Spleen (tissue), 11 donors: ENCODE measurements around the gene ZBTB7C. TPM values are rescaled to one million over a fixed set of nuclear protein-coding genes. Genes with fewer than 3 reads are reported as not detected.

Experiments used
- DNase-seq: peaks from one replicate; pipeline ENCODE4 v3.0.0-alpha.2; 2020
- H3K27ac ChIP-seq, 8 donors: fragments of 200-600 bp; sonication (generic) in 7 of 8; 1 replicate in 4 of 8; 2 replicates in 4 of 8; pipeline versions ENCODE4 v1.5.0 to v1.8.0; 2016 to 2021; ENCODE audit warnings: inconsistent platforms in 4 of 8, mild to moderate bottlenecking in 4 of 8, moderate library complexity in 1 of 8
- H3K27me3 ChIP-seq, 7 donors: fragments of 200-600 bp; sonication (generic) in 6 of 7; replicated peaks in 1 of 7; 1 replicate in 4 of 7; 2 replicates in 3 of 7; pipeline versions ENCODE4 v1.5.0 to v1.8.0; 2016 to 2021; ENCODE audit warnings: inconsistent platforms in 3 of 7, mild to moderate bottlenecking in 1 of 7
- H3K36me3 ChIP-seq, 6 donors: fragments of 200-600 bp; sonication (generic) in 5 of 6; 1 replicate in 4 of 6; 2 replicates in 2 of 6; pipeline versions ENCODE4 v1.5.0 to v1.8.0; 2016 to 2021; ENCODE audit warnings: inconsistent platforms in 2 of 6
- H3K4me1 ChIP-seq, 6 donors: fragments of 200-600 bp; sonication (generic) in 5 of 6; 1 replicate in 3 of 6; 2 replicates in 3 of 6; pipeline versions ENCODE4 v1.5.0 to v1.8.0; 2016 to 2021; ENCODE audit warnings: inconsistent platforms in 3 of 6
- H3K4me3 ChIP-seq, 8 donors: fragments of 200-600 bp; sonication (generic) in 7 of 8; 1 replicate in 4 of 8; 2 replicates in 4 of 8; pipeline versions ENCODE4 v1.5.0 to v1.8.0; 2016 to 2021; ENCODE audit warnings: inconsistent platforms in 4 of 8, mild to moderate bottlenecking in 4 of 8, moderate library complexity in 2 of 8
- H3K9me3 ChIP-seq, 8 donors: fragments of 200-600 bp; sonication (generic) in 7 of 8; 1 replicate in 4 of 8; 2 replicates in 4 of 8; pipeline versions ENCODE4 v1.5.0 to v1.8.0; 2016 to 2021; ENCODE audit warnings: inconsistent platforms in 4 of 8
- POLR2A ChIP-seq, 3 donors: fragments of 450-650 bp; IDR thresholded peaks; one replicate each; pipeline ENCODE4 v1.5.1; 2017; ENCODE audit warnings: antibody characterized with exemption in 3 of 3, mild to moderate bottlenecking in 1 of 3
- POLR2AphosphoS5 ChIP-seq, 3 donors: sonication (generic); formaldehyde crosslinking; IDR thresholded peaks; one replicate each; pipeline ENCODE4 v1.5.1; 2017; ENCODE audit warnings: antibody characterized with exemption in 3 of 3
- WGBS, 5 donors: extraction: QIAGEN DNeasy Blood & Tissue Kit in 3 of 5; methylation state at CpG; one replicate each; pipeline versions ENCODE4 v1.1.5 to v1.1.7; 2013 to 2018; 5-methylcytosine and 5-hydroxymethylcytosine counted together
- intact Hi-C: fragments of 100-400 bp; cut with DNase I; formaldehyde crosslinking; loops from one replicate; pipeline ENCODE4 v1.15.0; 2023; ENCODE audit warnings: low total_unique reads
- polyA plus RNA-seq, 3 donors: library from polyadenylated mRNA; stranded (reverse); fragments of 200-250 nt; gene quantifications; one replicate each; pipeline ENCODE4 v1.2.1, GENCODE V29; 2013
- total RNA-seq, 7 donors: library from RNA; depleted of rRNA in 3 of 7; stranded (reverse); fragments of >200 nt in 3 of 7; fragmentation: NEBNext Ultra II Directional in 4 of 7; extraction: Animal tissue kit (Norgen Biotek cat#: 25700) in 4 of 7; gene quantifications; one replicate each; pipeline versions ENCODE4 v1.1.0 to v1.2.1, GENCODE V29; 2016 to 2021
- TF ChIP-seq, protein P1 (sequence below), 11 experiments: fragments of 200-600 bp in 7 of 11; fragments of 450-650 bp in 4 of 11; sonication (generic) in 4 of 11; IDR thresholded peaks in 8 of 11; conservative IDR thresholded peaks in 3 of 11; 1 replicate in 7 of 11; 2 replicates in 4 of 11; pipeline versions ENCODE4 v1.4.0 to v1.8.0; 2016 to 2021; ENCODE audit warnings: antibody characterized with exemption in 11 of 11, inconsistent platforms in 4 of 11, mild to moderate bottlenecking in 1 of 11
- donor health status: healthy with polysubstance abuse.
- donor health status: DM: no; HTN: no; CAD: no; lungs with moderate emphysema.
- donor health status: DM: no; HTN: no; CAD: no.
- donor health status: Bipolar disorder and iron deficiency.
- donor health status: healthy.
- donor health status: DM: no; HTN: no; CAD: no.
- donor health status: DM: yes; HTN: yes; CAD: no.

ZBTB7C gene
- total and polyA plus RNA-seq, 10 donors: 1.00 to 64.2 (median 18.8) TPM

DNA sequence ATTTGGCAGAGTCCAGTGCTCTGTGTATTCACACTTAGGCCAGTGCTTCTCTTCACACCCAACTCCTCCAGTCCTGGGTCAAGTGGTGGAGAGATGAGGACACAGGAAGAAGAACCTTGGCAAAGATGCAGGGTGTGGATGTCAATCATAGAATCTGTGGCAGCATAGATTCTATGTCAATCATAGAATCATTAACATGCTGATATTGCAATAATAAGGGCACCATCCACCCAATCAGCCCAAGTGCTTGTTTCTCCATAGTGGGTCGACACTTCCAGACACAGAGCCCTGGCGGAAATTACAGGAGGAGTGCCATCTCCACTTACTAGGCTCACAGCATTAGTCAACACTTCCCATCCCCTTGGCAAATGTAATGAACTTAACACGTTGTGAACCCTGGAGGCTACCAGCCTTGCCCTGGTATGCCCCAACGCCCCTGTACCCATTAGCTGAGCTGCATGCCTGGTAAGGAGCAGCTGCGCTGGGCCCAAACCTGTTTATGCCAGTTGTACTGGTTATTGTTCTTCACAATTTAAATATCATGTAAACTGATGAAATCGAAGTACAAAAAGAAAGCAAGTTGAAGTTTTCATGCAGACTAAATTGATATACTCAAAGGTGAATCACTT, 317.2 kb downstream of the ZBTB7C start:
- DNase-seq: no peak
- Histone ChIP-seq H3K4me3 (no peak overlapping the region), H3K27ac (no peak overlapping the region), H3K36me3 (no peaks in the 10 kb centered on the region), H3K27me3 (peaks cover 0 to 4% (median 0%) of the 10 kb centered on the region in 7 donors), H3K9me3 (no peaks in the 10 kb centered on the region), H3K4me1 (peaks cover 0 to 39% (median 7%) of the 10 kb centered on the region in 6 donors)
- 83 to 92% (median 90%) methylated on average over 6 of the region's 6 CpGs for WGBS, 5 donors
- intact Hi-C loops: no loop called here
- TF ChIP-seq, protein P1, sequence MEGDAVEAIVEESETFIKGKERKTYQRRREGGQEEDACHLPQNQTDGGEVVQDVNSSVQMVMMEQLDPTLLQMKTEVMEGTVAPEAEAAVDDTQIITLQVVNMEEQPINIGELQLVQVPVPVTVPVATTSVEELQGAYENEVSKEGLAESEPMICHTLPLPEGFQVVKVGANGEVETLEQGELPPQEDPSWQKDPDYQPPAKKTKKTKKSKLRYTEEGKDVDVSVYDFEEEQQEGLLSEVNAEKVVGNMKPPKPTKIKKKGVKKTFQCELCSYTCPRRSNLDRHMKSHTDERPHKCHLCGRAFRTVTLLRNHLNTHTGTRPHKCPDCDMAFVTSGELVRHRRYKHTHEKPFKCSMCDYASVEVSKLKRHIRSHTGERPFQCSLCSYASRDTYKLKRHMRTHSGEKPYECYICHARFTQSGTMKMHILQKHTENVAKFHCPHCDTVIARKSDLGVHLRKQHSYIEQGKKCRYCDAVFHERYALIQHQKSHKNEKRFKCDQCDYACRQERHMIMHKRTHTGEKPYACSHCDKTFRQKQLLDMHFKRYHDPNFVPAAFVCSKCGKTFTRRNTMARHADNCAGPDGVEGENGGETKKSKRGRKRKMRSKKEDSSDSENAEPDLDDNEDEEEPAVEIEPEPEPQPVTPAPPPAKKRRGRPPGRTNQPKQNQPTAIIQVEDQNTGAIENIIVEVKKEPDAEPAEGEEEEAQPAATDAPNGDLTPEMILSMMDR (IDR thresholded peaks at IDR 0.05 in 8 of 11, conservative IDR thresholded peaks at IDR 0.05 in 3 of 11): no peak
- TF ChIP-seq POLR2A (IDR thresholded peaks at IDR 0.05) (no peak), POLR2AphosphoS5 (IDR thresholded peaks at IDR 0.05) (no peak)

DNA sequence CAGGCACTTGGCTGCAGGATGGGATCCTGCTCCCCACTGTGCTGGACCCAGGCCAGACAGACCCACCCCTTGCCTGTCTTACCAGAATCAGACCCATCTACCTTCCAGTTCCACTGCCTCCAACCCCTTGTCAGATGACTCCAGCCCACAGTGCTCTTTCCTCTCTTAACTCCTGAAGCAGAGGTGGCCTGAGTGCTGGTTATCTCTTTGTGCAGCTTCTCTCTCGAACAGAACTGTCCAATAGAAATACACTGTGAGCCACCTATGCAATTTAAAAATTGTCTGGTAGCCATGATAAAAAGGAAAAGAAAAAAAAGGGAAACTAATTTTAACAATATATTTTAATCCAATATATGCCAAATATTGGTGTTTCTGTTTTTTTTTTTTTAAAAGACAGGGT, 318.5 kb downstream of the ZBTB7C start:
- no peaks in the 10 kb centered on the region for H3K36me3 ChIP-seq
- 63 to 97% (median 81%) methylated on average over 1 of the region's 1 CpG for WGBS, 5 donors
- no peak overlapping the region for H3K27ac ChIP-seq
- no peaks in the 10 kb centered on the region for H3K9me3 ChIP-seq
- no peak overlapping the region for H3K4me3 ChIP-seq
- H3K27me3 ChIP-seq: no peaks in the 10 kb centered on the region
- TF ChIP-seq POLR2AphosphoS5 (IDR thresholded peaks at IDR 0.05): no peak
- TF ChIP-seq, protein P1 (IDR thresholded peaks at IDR 0.05 in 8 of 11, conservative IDR thresholded peaks at IDR 0.05 in 3 of 11): no peak
- TF ChIP-seq POLR2A (IDR thresholded peaks at IDR 0.05): no peak
- DNase-seq: no peak
- peaks cover 0 to 44% (median 16%) of the 10 kb centered on the region in 6 donors for H3K4me1 ChIP-seq
- intact Hi-C loops: no loop called here

DNA sequence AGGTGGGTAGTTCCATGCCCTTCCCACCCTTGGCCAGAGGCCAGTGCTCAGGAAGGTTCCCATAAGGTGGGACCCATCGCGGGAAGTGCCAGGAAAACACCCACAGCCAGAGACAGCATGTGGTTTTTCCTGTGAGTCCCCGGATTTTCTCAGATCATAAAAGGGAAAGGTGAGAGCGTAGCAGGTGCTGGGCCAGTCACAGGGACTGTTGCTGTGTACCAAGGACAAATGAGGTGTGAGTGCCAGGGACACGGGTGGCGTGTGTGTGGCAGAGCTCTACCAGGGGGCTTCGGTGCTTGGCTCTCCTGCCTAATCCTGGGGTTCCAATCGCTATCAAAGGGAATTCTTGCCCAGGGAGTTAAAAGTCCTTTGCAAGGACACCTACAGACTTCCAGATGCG, 319.2 kb downstream of the ZBTB7C start:
- no peak overlapping the region for H3K27ac ChIP-seq
- H3K4me3 ChIP-seq: no peak overlapping the region
- no peak for TF ChIP-seq POLR2AphosphoS5 (IDR thresholded peaks at IDR 0.05)
- TF ChIP-seq, protein P1 (IDR thresholded peaks at IDR 0.05 in 8 of 11, conservative IDR thresholded peaks at IDR 0.05 in 3 of 11): no peak
- TF ChIP-seq POLR2A (IDR thresholded peaks at IDR 0.05): no peak
- WGBS, 5 donors: 75 to 86% (median 82%) methylated on average over 8 to 9 of the region's 9 CpGs
- no peaks in the 10 kb centered on the region for H3K36me3 ChIP-seq
- intact Hi-C loops: no loop called here
- no peaks in the 10 kb centered on the region for H3K9me3 ChIP-seq
- DNase-seq: no peak
- H3K27me3 ChIP-seq: no peaks in the 10 kb centered on the region
- peaks cover 0 to 39% (median 16%) of the 10 kb centered on the region in 6 donors for H3K4me1 ChIP-seq

DNA sequence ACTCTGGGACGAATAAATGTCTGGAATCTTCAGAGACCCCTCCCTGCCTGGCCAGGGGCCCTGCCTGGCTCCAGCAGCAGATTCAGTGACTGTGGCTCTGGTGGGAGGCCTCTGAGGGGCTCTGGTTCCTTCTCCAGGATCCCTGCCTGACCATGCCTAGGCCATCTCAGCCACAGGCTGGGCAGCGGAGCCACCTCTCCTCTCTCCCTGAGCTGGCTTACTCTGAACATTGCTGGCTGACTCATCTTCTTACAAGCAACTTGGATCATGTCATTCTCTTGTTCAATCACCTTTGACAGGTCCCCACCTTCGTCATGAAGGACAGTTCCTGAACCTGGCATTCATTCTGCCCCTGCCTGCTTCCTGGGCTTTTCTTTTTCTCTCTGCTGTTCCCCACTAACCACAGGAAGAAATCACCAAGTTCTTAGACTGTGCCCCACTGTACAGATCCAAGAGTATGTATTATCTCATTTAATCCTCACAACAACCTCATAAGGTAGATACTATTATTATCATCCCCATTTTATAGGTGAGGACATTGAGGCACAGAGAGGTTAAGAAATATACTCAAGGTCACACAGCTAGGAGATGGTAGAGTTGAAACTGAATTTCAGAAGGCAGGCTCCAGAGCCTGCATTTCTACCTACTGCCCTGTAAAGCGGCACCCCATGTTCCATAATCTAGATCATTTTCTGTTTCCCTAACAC, 323.2 kb downstream of the ZBTB7C start:
- Histone ChIP-seq H3K9me3 (no peaks in the 10 kb centered on the region), H3K4me3 (no peak overlapping the region), H3K4me1 (peaks cover 0 to 39% (median 16%) of the 10 kb centered on the region in 6 donors), H3K36me3 (no peaks in the 10 kb centered on the region), H3K27me3 (no peaks in the 10 kb centered on the region), H3K27ac (no peak overlapping the region)
- 75 to 90% (median 83%) methylated on average over 4 of the region's 4 CpGs for WGBS, 5 donors
- DNase-seq: no peak
- TF ChIP-seq, protein P1 (IDR thresholded peaks at IDR 0.05 in 8 of 11, conservative IDR thresholded peaks at IDR 0.05 in 3 of 11): no peak
- TF ChIP-seq POLR2A (IDR thresholded peaks at IDR 0.05) (no peak), POLR2AphosphoS5 (IDR thresholded peaks at IDR 0.05) (no peak)
- intact Hi-C loops: no loop called here
